Measurements from ENCODE around the gene PIK3IP1.

DNA sequence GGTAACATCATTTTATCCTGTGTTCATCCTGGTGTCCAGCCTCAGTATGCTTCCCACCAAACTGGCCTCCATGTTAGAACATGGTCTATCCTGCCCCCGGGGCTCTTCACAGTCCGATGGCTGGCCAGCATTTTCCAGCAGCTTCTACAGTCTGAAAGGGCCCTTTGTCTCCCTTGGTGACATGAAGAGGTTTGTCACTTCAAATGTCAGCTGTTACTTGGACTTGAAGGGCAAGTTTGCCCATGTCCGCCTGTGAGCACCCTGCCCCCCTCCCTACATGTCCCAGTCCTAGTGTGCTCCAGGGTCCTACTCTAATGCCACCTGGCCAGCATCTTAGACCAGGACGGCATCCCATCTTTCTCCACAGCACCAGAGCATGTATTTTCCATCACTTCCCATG is 29.1 kb upstream of the PIK3IP1 start:
- TF ChIP-seq EZH2 (IDR thresholded peaks at IDR 0.05) (no peak), FOXP2 (optimal IDR thresholded peaks at IDR 0.05; ENCODE audit: control extremely low read depth, extremely low read length, insufficient read depth) (no peak)
